T-helper 1 cell treated with Interleukin-12 subunit alpha and Interleukin-12 subunit beta and Interleukin-4 antibody, amounts not matched to agents 30 μg/mL and 1 μg/mL, for 36 hours (primary cell): ENCODE data around the gene RXRB.
"Not testable (repeated sequence)": the region's sequence is repeated elsewhere in the genome, so short reads cannot be mapped to it uniquely, and the experiment has no call there.

Experiments
- H3K27ac Mint-ChIP-seq: one replicate; pipeline ENCODE4 v1.8.0; 2021; ENCODE audit warnings: mild to moderate bottlenecking, mixed read lengths
- H3K27me3 Mint-ChIP-seq: one replicate; pipeline ENCODE4 v1.8.0; 2021; ENCODE audit warnings: low read depth, mixed read lengths
- H3K36me3 Mint-ChIP-seq: one replicate; pipeline ENCODE4 v1.8.0; 2021; ENCODE audit warnings: low read depth, mixed read lengths
- H3K4me1 Mint-ChIP-seq: one replicate; pipeline ENCODE4 v1.8.0; 2021; ENCODE audit warnings: low read depth, mixed read lengths
- H3K4me3 Mint-ChIP-seq: one replicate; pipeline ENCODE4 v1.8.0; 2021; ENCODE audit warnings: mild to moderate bottlenecking, moderate library complexity, mixed read lengths
- H3K9me3 Mint-ChIP-seq: one replicate; pipeline ENCODE4 v1.8.0; 2021; ENCODE audit warnings: mixed read lengths

RXRB gene

DNA sequence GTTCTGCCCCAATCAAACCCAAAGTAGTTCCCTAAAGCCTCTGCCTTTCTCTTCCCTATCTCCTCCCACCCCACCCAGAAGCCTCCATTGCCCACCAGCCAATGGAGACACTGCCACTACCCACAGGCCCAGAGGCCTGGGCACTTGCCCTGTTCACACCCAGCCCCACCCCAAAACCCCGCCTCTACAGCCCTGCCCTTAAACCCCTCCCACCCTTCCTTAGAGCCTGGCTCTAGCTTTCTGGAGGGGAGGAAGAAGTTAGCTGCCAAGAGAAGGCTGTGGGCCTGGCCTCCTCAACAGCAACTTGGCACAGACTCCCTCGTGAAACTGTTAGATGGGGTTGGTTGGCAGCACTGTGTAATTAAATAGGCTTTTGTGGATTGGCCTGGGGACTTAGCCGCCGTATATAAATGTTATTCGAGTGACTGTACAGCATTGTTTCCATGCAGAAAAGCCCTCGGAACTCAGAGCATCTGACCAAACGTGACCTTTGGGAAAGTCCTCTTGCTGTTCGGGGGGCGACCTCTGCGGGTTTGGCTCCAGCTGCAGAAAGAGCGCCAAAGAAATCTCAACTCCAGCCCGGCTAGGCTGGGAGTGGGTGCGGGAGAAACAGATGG, 39.6 kb downstream of the RXRB start:
- Mint-ChIP-seq H3K9me3 (no peaks in the 10 kb centered on the region), H3K36me3 (no peaks in the 10 kb centered on the region), H3K4me1 (peaks cover 8% of the 10 kb centered on the region), H3K27ac (no peak overlapping the region), H3K4me3 (peak overlapping the region; percentile 85), H3K27me3 (no peaks in the 10 kb centered on the region)

DNA sequence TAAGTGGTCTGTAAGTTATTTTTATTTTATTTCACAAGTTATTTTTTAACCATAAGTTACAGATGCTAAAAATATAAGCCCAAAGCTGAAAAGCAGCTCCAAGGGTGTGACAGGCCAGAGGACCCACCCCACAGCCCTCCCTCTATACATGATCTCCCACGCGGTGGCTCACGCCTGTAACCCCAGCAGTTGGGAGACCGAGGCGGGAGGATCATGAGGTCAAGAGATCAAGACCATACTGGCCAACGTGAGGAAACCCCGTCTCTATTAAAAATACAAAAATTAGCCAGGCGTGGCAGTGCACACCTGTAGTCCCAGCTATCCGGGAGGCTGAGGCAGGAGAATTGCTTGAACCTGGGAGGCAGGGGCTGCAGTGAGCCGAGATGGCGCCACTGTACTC, 40.4 kb downstream of the RXRB start:
- Mint-ChIP-seq H3K36me3 (no peaks in the 10 kb centered on the region), H3K27ac (no peak overlapping the region), H3K9me3 (no peaks in the 10 kb centered on the region), H3K27me3 (no peaks in the 10 kb centered on the region), H3K4me3 (no peak overlapping the region), H3K4me1 (peaks cover 8% of the 10 kb centered on the region)

DNA sequence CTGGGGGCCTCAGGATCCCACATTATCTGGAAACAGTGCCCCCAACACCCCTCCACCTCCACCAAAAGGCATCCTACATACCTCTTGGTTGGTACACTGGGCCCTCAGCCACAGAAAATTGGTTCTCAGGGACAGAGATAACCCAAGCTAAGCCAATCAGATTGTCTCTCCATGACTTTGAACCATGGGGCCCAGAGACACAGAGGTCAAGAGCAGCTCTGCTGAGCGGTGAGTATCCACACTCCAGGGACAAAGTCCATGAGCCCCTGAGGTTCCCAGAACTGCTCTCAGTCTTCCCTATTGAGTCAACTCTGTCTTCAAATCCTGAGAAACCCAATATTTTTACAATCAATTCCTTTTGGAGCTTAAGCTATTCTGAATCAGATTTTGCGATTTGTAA, 43.5 kb downstream of the RXRB start:
- Mint-ChIP-seq H3K4me1 (peaks cover 8% of the 10 kb centered on the region), H3K36me3 (peaks cover 1% of the 10 kb centered on the region), H3K27ac (no peak overlapping the region)

GRCh38 chr6:33156561-33156960, 43.9 kb downstream of the RXRB start:
- Mint-ChIP-seq H3K4me1 (peaks cover 7% of the 10 kb centered on the region), H3K4me3 (no peak overlapping the region), H3K27me3 (peaks cover 20% of the 10 kb centered on the region), H3K36me3 (peaks cover 1% of the 10 kb centered on the region), H3K9me3 (peaks cover 11% of the 10 kb centered on the region), H3K27ac (no peak overlapping the region)

More for the DNA sequence above, 43.5 kb downstream of the RXRB start:
- H3K27me3 Mint-ChIP-seq: peaks cover 17% of the 10 kb centered on the region
- no peak overlapping the region for H3K4me3 Mint-ChIP-seq
- peaks cover 7% of the 10 kb centered on the region for H3K9me3 Mint-ChIP-seq

GRCh38 chr6:33154349-33154748, 46.1 kb downstream of the RXRB start:
- Mint-ChIP-seq H3K27ac (no peak overlapping the region), H3K9me3 (peaks cover 11% of the 10 kb centered on the region), H3K4me3 (no peak overlapping the region), H3K4me1 (no peaks in the 10 kb centered on the region), H3K36me3 (peaks cover 1% of the 10 kb centered on the region), H3K27me3 (peaks cover 32% of the 10 kb centered on the region)

- peaks cover 11% of the 10 kb centered on the region for H3K9me3 Mint-ChIP-seq
- no peak overlapping the region for H3K27ac Mint-ChIP-seq
Observed at GRCh38 chr6:33151050-33151449, 49.4 kb downstream of the RXRB start.

DNA sequence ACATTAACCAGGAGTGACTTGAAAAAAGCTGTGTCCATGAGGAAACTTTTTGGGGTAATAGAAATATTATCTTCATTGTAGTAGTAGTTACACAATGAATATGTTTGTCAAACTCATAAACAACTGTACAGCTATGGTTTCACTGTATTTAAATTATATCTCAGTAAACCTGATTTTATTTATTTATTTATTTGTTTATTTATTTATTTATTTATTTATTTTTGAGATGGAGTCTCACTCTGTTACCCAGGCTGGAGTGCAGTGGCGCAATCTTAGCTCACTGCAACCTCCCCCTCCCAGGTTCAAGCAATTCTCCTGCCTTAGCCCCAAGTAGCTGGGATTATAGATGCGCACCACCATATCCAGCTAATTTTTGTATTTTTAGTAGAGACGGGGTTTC, 49.9 kb downstream of the RXRB start:
- H3K36me3 Mint-ChIP-seq, H3K27ac Mint-ChIP-seq, H3K4me3 Mint-ChIP-seq, H3K4me1 Mint-ChIP-seq: not testable (repeated sequence)
- Mint-ChIP-seq H3K27me3 (peaks cover 36% of the 10 kb centered on the region), H3K9me3 (peaks cover 11% of the 10 kb centered on the region)

More at GRCh38 chr6:33151050-33151449, 49.4 kb downstream of the RXRB start:
- H3K4me1 Mint-ChIP-seq: no peaks in the 10 kb centered on the region
- H3K36me3 Mint-ChIP-seq: peaks cover 1% of the 10 kb centered on the region
- H3K27me3 Mint-ChIP-seq: peaks cover 36% of the 10 kb centered on the region
- H3K4me3 Mint-ChIP-seq: no peak overlapping the region

GRCh38 chr6:33147807-33148666, 52.4 kb downstream of the RXRB start:
- Mint-ChIP-seq H3K9me3 (peaks cover 11% of the 10 kb centered on the region), H3K4me1 (peaks cover 2% of the 10 kb centered on the region)

DNA sequence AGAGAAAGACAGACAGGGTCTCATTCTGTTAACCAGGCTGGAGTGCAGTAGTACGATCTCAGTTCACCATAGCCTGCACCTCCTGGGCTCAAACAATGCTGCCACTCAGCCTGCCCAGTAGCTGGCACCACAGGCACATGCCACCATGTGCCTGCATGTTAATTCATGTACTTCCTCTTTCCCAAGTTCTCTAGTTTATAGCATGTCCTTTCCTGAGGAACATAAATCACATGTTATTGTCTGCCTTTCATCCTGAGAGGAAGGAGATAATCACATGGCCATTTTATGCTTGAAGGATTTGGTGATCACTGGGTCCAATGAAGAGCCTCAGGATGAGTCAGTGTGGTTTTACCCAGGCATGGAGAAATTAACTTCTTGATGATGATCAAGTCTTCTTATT, 56.1 kb downstream of the RXRB start:
- Mint-ChIP-seq H3K4me3 (no peak overlapping the region), H3K27ac (no peak overlapping the region), H3K9me3 (no peaks in the 10 kb centered on the region), H3K4me1 (peaks cover 8% of the 10 kb centered on the region), H3K27me3 (peaks cover 39% of the 10 kb centered on the region), H3K36me3 (no peaks in the 10 kb centered on the region)

More at GRCh38 chr6:33147807-33148666, 52.4 kb downstream of the RXRB start:
- Mint-ChIP-seq H3K4me3 (no peak overlapping the region), H3K27me3 (peaks cover 33% of the 10 kb centered on the region), H3K36me3 (peaks cover 1% of the 10 kb centered on the region), H3K27ac (no peak overlapping the region)
